Fibroblast of lung (primary cell): ENCODE results near the gene FHIT. TPM values are rescaled to one million over a fixed set of nuclear protein-coding genes. Genes with fewer than 3 reads are reported as not detected.
"Not testable (repeated sequence)": the region's sequence is repeated elsewhere in the genome, so short reads cannot be mapped to it uniquely, and the experiment has no call there.

ENCODE experiments used
- DNase-seq, 2 donors: peaks; one replicate each; pipeline versions ENCODE4 v3.0.0 to v3.0.0-alpha.2; 2010; ENCODE audit warnings: low read depth in 2 of 2
- H2AFZ ChIP-seq: 2 replicates; pipeline ENCODE4 v1.5.1; 2012; ENCODE audit warnings: low read length, control low read depth, inconsistent platforms
- H3K27ac ChIP-seq: 2 replicates; pipeline ENCODE4 v1.5.1; 2011; ENCODE audit warnings: low read length, control low read depth; ENCODE audit not compliant: insufficient read depth
- H3K27me3 ChIP-seq: 2 replicates; pipeline ENCODE4 v1.5.1; 2011; ENCODE audit warnings: mild to moderate bottlenecking, low read length; ENCODE audit not compliant: control insufficient read depth, insufficient read depth
- H3K36me3 ChIP-seq: 2 replicates; pipeline ENCODE4 v1.5.1; 2011; ENCODE audit warnings: low read length; ENCODE audit not compliant: control insufficient read depth, insufficient read depth
- H3K4me1 ChIP-seq: 2 replicates; pipeline ENCODE4 v1.5.1; 2011; ENCODE audit warnings: low read length; ENCODE audit not compliant: control insufficient read depth, insufficient read depth; ENCODE audit errors: extremely low read depth
- H3K4me2 ChIP-seq: 2 replicates; pipeline ENCODE4 v1.5.1; 2011; ENCODE audit warnings: low read length, control low read depth; ENCODE audit not compliant: insufficient read depth; ENCODE audit errors: extremely low read depth
- H3K4me3 ChIP-seq, 4 experiments: fragments of 200-600 bp in 1 of 4; sonication (generic) in 1 of 4; replicated peaks in 1 of 4; 2 replicates each; pipeline ENCODE4 v1.5.1; 2011 to 2016; ENCODE audit warnings: low read length in 4 of 4, low read depth in 3 of 4, mild to moderate bottlenecking in 3 of 4, control low read depth in 2 of 4, inconsistent platforms in 1 of 4, mixed read lengths in 1 of 4; ENCODE audit not compliant: insufficient read depth in 1 of 4; ENCODE audit errors: control extremely low read depth in 1 of 4
- H3K79me2 ChIP-seq: 2 replicates; pipeline ENCODE4 v1.5.1; 2012; ENCODE audit warnings: mild to moderate bottlenecking, low read length, inconsistent platforms; ENCODE audit not compliant: control insufficient read depth, insufficient read depth
- H3K9ac ChIP-seq: 2 replicates; pipeline ENCODE4 v1.5.1; 2011; ENCODE audit warnings: mild to moderate bottlenecking, low read length, control low read depth; ENCODE audit not compliant: insufficient read depth
- H3K9me3 ChIP-seq: 2 replicates; pipeline ENCODE4 v1.5.1; 2012; ENCODE audit warnings: low read depth, low read length; ENCODE audit not compliant: control insufficient read depth, insufficient read depth
- H4K20me1 ChIP-seq: 2 replicates; pipeline ENCODE4 v1.5.1; 2011; ENCODE audit warnings: low read length; ENCODE audit not compliant: control insufficient read depth, insufficient read depth; ENCODE audit errors: extremely low read depth
- EZH2 ChIP-seq: IDR thresholded peaks from 2 replicates; pipeline ENCODE4 v1.5.1; 2012; ENCODE audit warnings: low read length, control low read depth, mild to moderate bottlenecking; ENCODE audit errors: missing control alignments
- polyA plus RNA-seq, 2 donors: library from polyadenylated mRNA; depleted of rRNA in 1 of 2; stranded (reverse) in 1 of 2; unstranded in 1 of 2; fragments of >200 nt; gene quantifications; 2 replicates each; pipeline ENCODE4 v1.2.1, GENCODE V29; 2011 to 2012; ENCODE audit warnings: missing spikeins in 1 of 2
- total RNA-seq: library from RNA; depleted of rRNA; stranded (reverse); fragments of >200 nt; gene quantifications from 2 replicates; pipeline ENCODE4 v1.2.1, GENCODE V29; 2014
- TF ChIP-seq, protein P1 (sequence below), 2 donors: IDR thresholded peaks in 1 of 2; conservative IDR thresholded peaks in 1 of 2; 1 replicate in 1 of 2; 2 replicates in 1 of 2; pipeline ENCODE4 v1.5.1; 2011 to 2012; ENCODE audit warnings: low read length in 2 of 2, control low read depth in 1 of 2, inconsistent platforms in 1 of 2, low read depth in 1 of 2, mild to moderate bottlenecking in 1 of 2

The FHIT gene
- total and polyA plus RNA-seq, 2 donors (not counting 1 experiment from before 2014, with no cell fraction given): 0.79 to 2.1 TPM

DNA sequence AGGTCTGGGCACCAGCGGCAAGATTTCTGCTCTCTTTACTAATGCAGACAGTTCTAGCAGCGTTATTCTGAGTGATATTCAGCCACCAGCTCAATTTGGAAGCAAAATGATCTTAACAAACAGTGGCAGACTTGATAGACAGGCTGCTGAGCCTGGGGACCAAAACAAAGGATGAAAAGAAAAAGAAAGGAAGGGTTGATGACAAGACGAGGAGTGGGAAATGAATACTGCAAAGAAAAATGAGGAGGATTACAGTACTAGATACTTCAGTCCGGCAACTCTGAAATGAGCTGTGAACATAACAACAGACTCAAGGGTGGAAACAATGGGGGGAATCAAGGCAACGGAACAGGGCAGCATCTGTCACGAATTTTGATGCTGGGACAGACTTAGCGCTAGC lies 28.8 kb downstream of the FHIT start:
- Histone ChIP-seq H3K4me1 (no peaks in the 10 kb centered on the region), H3K27ac (no peak overlapping the region), H2AFZ (no peak overlapping the region), H4K20me1 (no peaks in the 10 kb centered on the region), H3K36me3 (no peaks in the 10 kb centered on the region), H3K4me2 (no peak overlapping the region), H3K4me3 (no peak overlapping the region), H3K79me2 (no peaks in the 10 kb centered on the region), H3K9ac (no peak overlapping the region), H3K27me3 (no peaks in the 10 kb centered on the region), H3K9me3 (no peaks in the 10 kb centered on the region)
- TF ChIP-seq EZH2: no peak
- TF ChIP-seq, protein P1, sequence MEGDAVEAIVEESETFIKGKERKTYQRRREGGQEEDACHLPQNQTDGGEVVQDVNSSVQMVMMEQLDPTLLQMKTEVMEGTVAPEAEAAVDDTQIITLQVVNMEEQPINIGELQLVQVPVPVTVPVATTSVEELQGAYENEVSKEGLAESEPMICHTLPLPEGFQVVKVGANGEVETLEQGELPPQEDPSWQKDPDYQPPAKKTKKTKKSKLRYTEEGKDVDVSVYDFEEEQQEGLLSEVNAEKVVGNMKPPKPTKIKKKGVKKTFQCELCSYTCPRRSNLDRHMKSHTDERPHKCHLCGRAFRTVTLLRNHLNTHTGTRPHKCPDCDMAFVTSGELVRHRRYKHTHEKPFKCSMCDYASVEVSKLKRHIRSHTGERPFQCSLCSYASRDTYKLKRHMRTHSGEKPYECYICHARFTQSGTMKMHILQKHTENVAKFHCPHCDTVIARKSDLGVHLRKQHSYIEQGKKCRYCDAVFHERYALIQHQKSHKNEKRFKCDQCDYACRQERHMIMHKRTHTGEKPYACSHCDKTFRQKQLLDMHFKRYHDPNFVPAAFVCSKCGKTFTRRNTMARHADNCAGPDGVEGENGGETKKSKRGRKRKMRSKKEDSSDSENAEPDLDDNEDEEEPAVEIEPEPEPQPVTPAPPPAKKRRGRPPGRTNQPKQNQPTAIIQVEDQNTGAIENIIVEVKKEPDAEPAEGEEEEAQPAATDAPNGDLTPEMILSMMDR (conservative IDR thresholded peaks at IDR 0.05 in 1 of 2, IDR thresholded peaks at IDR 0.05 in 1 of 2; ENCODE audit: low read depth in 1 of 2, low read length in 2 of 2): no peak
- DNase-seq: no peak

- no peak for DNase-seq
- no peaks in the 10 kb centered on the region for H3K4me1 ChIP-seq
- H3K27me3 ChIP-seq: no peaks in the 10 kb centered on the region
- TF ChIP-seq, protein P1 (conservative IDR thresholded peaks at IDR 0.05 in 1 of 2, IDR thresholded peaks at IDR 0.05 in 1 of 2; ENCODE audit: low read depth in 1 of 2, low read length in 2 of 2): no peak
- TF ChIP-seq EZH2: no peak
- H3K36me3 ChIP-seq: no peaks in the 10 kb centered on the region
- H3K27ac ChIP-seq: no peak overlapping the region
- H3K4me2 ChIP-seq: no peak overlapping the region
- H4K20me1 ChIP-seq: no peaks in the 10 kb centered on the region
- H2AFZ ChIP-seq: no peak overlapping the region
- H3K9ac ChIP-seq: no peak overlapping the region
- H3K9me3 ChIP-seq: no peaks in the 10 kb centered on the region
- no peak overlapping the region for H3K4me3 ChIP-seq
- H3K79me2 ChIP-seq: no peaks in the 10 kb centered on the region
Measured at GRCh38 chr3:61221759-61222362, 29.4 kb downstream of the FHIT start.

DNA sequence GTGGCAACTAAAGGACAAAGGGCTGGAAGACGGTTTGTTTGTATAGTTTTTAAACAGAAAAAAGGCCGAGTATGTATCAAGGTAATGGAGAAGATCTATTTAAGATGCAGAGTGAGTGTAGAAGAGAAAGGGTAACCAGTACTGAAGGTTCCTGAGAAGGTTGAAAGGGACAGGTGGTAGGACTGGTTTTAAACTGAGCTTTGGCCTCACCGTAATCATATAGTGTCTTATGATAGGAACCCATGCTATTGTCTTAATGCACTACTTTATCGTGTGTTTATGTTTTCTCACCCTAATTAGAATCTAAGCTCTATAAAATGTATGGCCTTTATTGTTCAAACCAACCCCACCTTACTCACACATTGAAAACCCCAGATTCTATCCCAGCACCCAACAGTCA lies 32.7 kb downstream of the FHIT start:
- no peak overlapping the region for H3K4me3 ChIP-seq
- H3K36me3 ChIP-seq: no peaks in the 10 kb centered on the region
- H3K79me2 ChIP-seq: no peaks in the 10 kb centered on the region
- no peaks in the 10 kb centered on the region for H3K4me1 ChIP-seq
- DNase-seq: no peak
- no peak for TF ChIP-seq EZH2
- TF ChIP-seq, protein P1 (conservative IDR thresholded peaks at IDR 0.05 in 1 of 2, IDR thresholded peaks at IDR 0.05 in 1 of 2; ENCODE audit: low read depth in 1 of 2, low read length in 2 of 2): no peak
- no peaks in the 10 kb centered on the region for H4K20me1 ChIP-seq
- no peak overlapping the region for H3K9ac ChIP-seq
- H2AFZ ChIP-seq: no peak overlapping the region
- H3K4me2 ChIP-seq: no peak overlapping the region
- no peaks in the 10 kb centered on the region for H3K9me3 ChIP-seq
- H3K27me3 ChIP-seq: no peaks in the 10 kb centered on the region
- no peak overlapping the region for H3K27ac ChIP-seq

- H2AFZ ChIP-seq, H4K20me1 ChIP-seq, H3K4me2 ChIP-seq: not testable (repeated sequence)
Measured at GRCh38 chr3:61216171-61216570, 35.1 kb downstream of the FHIT start.

More at GRCh38 chr3:61216171-61216570, 35.1 kb downstream of the FHIT start:
- not testable (repeated sequence) for H3K79me2 ChIP-seq, H3K27ac ChIP-seq, DNase-seq, H3K4me1 ChIP-seq, H3K4me3 ChIP-seq, H3K27me3 ChIP-seq, H3K9me3 ChIP-seq, H3K9ac ChIP-seq, H3K36me3 ChIP-seq
